HG02870 (cell line): Measurements from ENCODE around the gene PHOSPHO2.

Source experiments
- ATAC-seq: cut with Tn5 transposase; IDR thresholded peaks from one replicate; pipeline ENCODE4 v1.9.1; 2021; ENCODE audit warnings: mild to moderate bottlenecking, moderate library complexity; ENCODE audit not compliant: unreplicated experiment

PHOSPHO2 gene

GRCh38 chr2:169694113-169694893 lies at the start of gene PHOSPHO2, which contains the start of gene CFAP210:
PHOSPHO2 (plus strand) TSS chr2:169694469; CDS start chr2:169700972, 6,503 bp downstream.
CFAP210 (minus strand) TSS chr2:169694405; CDS start chr2:169694327, 78 bp downstream.
- peak; percentile 99 for ATAC-seq

- no peak for ATAC-seq
These were observed 46.8 kb upstream of the PHOSPHO2 start for GRCh38 chr2:169647496-169647895.

- ATAC-seq, result no peak
These were observed 45.0 kb upstream of the PHOSPHO2 start for GRCh38 chr2:169649278-169649677.

GRCh38 chr2:169653636-169654035 lies 40.6 kb upstream of the PHOSPHO2 start:
- no peak for ATAC-seq

GRCh38 chr2:169656164-169656563 lies 38.1 kb upstream of the PHOSPHO2 start:
- no peak for ATAC-seq

- no peak for ATAC-seq
These were observed 35.4 kb upstream of the PHOSPHO2 start for GRCh38 chr2:169658877-169659276.

GRCh38 chr2:169659320-169659719 lies 34.9 kb upstream of the PHOSPHO2 start:
- no peak for ATAC-seq

GRCh38 chr2:169661265-169661664 lies 33.0 kb upstream of the PHOSPHO2 start:
- ATAC-seq, result no peak

GRCh38 chr2:169662744-169663143 lies 31.5 kb upstream of the PHOSPHO2 start:
- no peak for ATAC-seq

GRCh38 chr2:169663247-169663646 lies 31.0 kb upstream of the PHOSPHO2 start:
- no peak for ATAC-seq

- no peak for ATAC-seq
These were observed 29.7 kb upstream of the PHOSPHO2 start for GRCh38 chr2:169664600-169664977.

- no peak for ATAC-seq
These were observed 29.0 kb upstream of the PHOSPHO2 start for GRCh38 chr2:169664978-169665930.

GRCh38 chr2:169667583-169667982 lies 26.7 kb upstream of the PHOSPHO2 start:
- ATAC-seq, result no peak

- ATAC-seq, result peak; percentile 90
These were observed 24.0 kb upstream of the PHOSPHO2 start for GRCh38 chr2:169670215-169670651.

- ATAC-seq, result no peak
These were observed 23.3 kb upstream of the PHOSPHO2 start for GRCh38 chr2:169670937-169671336.

- ATAC-seq, result no peak
These were observed 21.9 kb upstream of the PHOSPHO2 start for GRCh38 chr2:169672406-169672805.

- ATAC-seq, result no peak
These were observed 21.2 kb upstream of the PHOSPHO2 start for GRCh38 chr2:169673106-169673505.

GRCh38 chr2:169673921-169674320 lies 20.3 kb upstream of the PHOSPHO2 start:
- ATAC-seq, result no peak

- ATAC-seq, result no peak
These were observed 17.9 kb upstream of the PHOSPHO2 start for GRCh38 chr2:169676357-169676756.

- no peak for ATAC-seq
These were observed 17.4 kb upstream of the PHOSPHO2 start for GRCh38 chr2:169676850-169677249.

GRCh38 chr2:169683054-169683424 lies 11.2 kb upstream of the PHOSPHO2 start:
- ATAC-seq, result no peak
